GM12801 (cell line): ENCODE data around the gene IFT88.

Experiments
- CTCF ChIP-seq: IDR thresholded peaks from one replicate; pipeline ENCODE4 v1.5.1; 2011; ENCODE audit warnings: control low read depth; ENCODE audit not compliant: insufficient read length; ENCODE audit errors: extremely low read depth

The IFT88 gene

GRCh38 chr13:20715330-20715712 lies 148.4 kb downstream of the IFT88 start:
- TF ChIP-seq CTCF, result no peak

- no peak for TF ChIP-seq CTCF
Measured at GRCh38 chr13:20716951-20717350, 150.0 kb downstream of the IFT88 start.

- TF ChIP-seq CTCF, result no peak
Measured at GRCh38 chr13:20717581-20718542, 150.9 kb downstream of the IFT88 start.

GRCh38 chr13:20718958-20719566 lies 152.1 kb downstream of the IFT88 start:
- no peak for TF ChIP-seq CTCF

GRCh38 chr13:20719783-20720182 lies 152.8 kb downstream of the IFT88 start:
- no peak for TF ChIP-seq CTCF

GRCh38 chr13:20720499-20720898 lies 153.5 kb downstream of the IFT88 start:
- no peak for TF ChIP-seq CTCF

- TF ChIP-seq CTCF, result no peak
Measured at GRCh38 chr13:20721058-20721453, 154.1 kb downstream of the IFT88 start.
